ENCODE measurements around the gene SYNCRIP. TPM values are rescaled to one million over a fixed set of nuclear protein-coding genes. Genes with fewer than 3 reads are reported as not detected.
"Not testable (repeated sequence)": the region's sequence is repeated elsewhere in the genome, so short reads cannot be mapped to it uniquely, and the experiment has no call there.

Gene SYNCRIP
- total RNA-seq (2014; rRNA removed; shearing (Covaris generic)) = 54.3 and 69.6 TPM in 2 replicates

DNA sequence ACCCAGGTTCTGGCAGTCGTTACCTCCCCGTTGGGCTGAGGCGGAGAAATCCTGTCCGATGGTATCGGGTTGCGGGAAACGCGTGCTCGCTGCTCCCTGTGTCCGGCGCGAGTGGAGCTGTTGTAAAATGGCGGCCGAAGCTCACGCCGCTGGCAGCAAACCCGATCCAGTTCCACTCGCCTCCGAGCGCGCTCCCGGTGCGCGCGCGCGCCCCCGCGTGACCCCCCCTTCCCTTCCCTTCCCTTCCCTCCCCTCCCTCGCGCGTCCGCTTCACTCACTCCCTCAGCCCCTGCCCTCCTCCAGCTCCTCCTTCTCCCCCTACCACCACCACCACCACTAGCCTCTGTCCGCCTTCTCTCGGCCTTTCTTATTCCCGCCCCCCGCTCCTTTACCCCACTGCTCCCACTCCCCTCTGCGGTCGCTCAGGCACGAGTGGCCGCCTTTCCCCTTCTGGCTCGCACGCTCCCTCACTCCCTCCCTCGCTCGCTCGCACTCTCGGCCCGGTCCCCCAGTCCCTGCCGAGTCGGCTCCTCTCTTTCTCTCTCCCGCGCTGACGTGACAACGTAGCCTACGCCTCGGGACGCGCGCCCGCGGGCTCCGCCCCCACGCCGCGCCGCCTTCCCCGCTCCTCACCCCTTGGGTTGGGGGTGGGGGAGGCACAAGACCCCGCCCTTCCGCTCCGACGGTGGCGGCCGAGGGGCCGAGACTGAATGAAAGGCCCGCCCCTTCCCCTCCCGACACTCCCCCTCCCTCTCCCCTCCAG lies at the start of gene SYNCRIP:
Gene SYNCRIP, minus strand, starts transcription at position 113 of the 763 bp plus-strand sequence. CDS start 1,447 bp downstream, outside the sequence.
- peak; percentile 99 for DNase-seq (ENCODE audit: low spot score)
- in situ Hi-C loops (cut with HindIII; ENCODE audit: low sequenced_read_pairs) = no loop called here

DNA sequence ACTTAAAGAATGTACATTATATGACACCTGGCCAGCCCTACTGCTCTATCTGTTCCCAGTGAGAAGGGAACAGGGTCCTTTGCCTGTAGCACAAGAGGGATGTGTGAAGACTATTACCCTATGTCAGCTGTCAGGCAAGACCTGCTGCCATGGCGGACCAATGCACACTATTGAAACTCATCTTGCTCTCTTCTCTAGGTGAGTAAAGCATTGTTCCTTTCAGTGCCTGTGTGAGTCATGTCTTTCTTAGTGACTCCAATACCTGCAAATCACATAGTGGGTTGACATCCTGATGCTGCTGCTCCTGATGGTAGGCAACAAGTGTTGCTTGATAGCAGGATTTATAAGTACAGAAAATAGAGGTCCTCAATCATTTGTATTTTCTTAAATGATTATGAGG lies 48.8 kb upstream of the SYNCRIP start:
- no peak for DNase-seq (ENCODE audit: low spot score)
- in situ Hi-C loops (cut with HindIII; ENCODE audit: low sequenced_read_pairs) = no loop called here

DNA sequence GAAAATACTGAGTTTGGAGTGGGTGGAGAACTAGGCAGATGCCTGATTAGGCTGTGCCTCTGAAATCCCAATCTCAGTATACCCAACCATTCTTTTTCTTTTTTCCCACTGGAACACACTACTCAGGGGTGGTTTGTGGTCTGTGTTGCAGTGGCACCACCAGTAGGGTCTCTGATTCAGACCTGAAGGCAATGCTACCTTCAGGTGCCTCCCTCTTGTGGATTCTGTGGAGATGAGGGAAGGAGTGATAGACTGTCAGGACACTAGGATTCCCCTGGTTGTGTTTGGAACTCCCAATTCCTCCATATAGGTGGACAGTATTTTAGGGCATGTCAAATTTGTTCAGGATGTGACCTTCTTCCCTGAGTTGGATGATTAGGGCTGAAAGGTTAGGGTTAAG lies 47.4 kb upstream of the SYNCRIP start:
- DNase-seq (ENCODE audit: low spot score) = no peak
- in situ Hi-C loops (cut with HindIII; ENCODE audit: low sequenced_read_pairs) = no loop called here

DNA sequence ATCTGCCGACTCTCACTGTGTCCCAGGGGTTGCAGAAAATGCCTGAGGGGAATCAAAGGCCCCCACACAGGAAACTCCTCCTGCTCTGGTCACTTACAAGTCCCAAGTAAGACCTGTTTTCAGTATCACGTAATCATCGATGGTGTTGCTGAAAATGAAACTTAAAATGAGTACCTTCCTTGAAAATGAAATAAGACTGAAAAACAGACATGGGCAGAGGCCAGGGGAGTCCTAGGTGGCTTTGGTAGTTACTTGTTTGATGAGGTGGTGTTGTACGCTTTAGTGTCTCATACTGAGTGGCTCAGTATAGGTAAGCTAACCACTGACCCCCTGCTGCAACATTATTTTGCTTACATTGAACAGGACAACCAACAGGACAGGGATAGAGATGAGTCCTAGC lies 43.0 kb upstream of the SYNCRIP start:
- in situ Hi-C loops (cut with HindIII; ENCODE audit: low sequenced_read_pairs) = no loop called here
- DNase-seq (ENCODE audit: low spot score) = no peak

DNA sequence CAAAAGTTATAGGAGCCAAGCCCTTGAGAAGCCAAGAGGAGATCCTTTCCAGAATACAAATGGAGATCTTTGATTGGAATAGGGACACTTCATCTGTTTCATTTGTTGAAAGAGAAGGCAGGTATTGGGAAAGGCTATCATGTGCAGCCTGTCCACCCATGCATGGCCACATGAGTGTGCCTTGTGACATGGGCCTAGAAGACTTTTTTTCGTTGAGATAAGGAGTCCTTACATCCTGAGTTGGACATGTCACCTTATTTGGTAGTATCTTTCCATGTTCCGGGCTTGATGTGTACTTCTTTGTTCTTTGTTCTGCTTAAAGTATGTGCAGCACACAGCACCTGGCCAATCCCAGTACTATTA lies 42.1 kb upstream of the SYNCRIP start:
- DNase-seq (ENCODE audit: low spot score) = no peak
- in situ Hi-C loops (cut with HindIII; ENCODE audit: low sequenced_read_pairs) = no loop called here

DNA sequence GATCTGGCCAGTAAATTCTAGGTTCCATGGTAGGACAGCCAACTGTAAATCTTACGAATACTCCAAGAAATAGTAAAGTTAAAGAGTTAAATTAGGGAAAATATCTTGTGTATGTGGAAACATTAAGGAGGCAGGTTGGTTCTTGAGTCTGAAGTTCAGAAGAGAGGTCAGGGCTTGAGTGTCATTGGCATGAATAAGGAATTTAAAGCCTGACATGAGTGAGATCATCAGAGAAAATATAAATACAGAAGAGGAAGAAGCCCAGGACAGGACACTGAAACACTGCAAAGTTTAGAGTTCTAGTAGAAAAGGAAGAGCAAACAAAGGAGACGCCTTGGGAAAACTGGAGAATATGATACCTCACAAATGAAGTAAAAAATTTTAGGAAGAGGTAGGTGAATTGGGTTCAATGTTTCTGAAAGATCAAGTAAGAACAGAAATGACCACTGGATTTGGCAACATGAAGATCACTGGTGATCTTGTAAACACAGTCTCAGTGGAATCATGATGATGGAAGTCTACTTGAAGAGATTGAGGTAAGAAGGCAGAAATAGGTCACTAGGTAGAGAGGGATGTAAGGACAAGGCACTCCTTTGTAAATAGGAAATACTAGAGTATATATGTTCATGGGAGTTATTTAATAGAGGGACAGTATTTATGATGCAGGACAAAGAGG lies 41.6 kb upstream of the SYNCRIP start:
- in situ Hi-C loops (cut with HindIII; ENCODE audit: low sequenced_read_pairs) = no loop called here
- DNase-seq (ENCODE audit: low spot score) = no peak

DNA sequence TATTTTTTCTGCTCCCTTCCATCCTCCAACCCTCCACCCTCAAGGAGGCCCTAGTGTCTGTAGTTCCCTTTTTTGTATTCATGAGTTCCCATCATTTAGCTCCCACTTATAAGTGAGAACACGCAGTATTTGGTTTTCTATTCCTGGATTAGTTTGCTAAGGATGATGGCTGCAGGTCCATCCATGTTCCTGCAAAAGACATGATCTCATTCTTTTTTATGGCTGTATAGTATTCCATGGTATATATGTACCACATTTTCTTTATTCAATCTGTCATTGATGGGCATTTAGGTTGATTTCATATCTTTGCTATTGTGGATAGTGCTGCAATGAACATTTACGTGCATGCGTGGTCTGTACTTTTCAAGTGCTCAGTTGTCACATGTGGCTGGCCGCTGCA lies 39.2 kb upstream of the SYNCRIP start:
- in situ Hi-C loops (cut with HindIII; ENCODE audit: low sequenced_read_pairs); DNase-seq (ENCODE audit: low spot score): not testable (repeated sequence)

DNA sequence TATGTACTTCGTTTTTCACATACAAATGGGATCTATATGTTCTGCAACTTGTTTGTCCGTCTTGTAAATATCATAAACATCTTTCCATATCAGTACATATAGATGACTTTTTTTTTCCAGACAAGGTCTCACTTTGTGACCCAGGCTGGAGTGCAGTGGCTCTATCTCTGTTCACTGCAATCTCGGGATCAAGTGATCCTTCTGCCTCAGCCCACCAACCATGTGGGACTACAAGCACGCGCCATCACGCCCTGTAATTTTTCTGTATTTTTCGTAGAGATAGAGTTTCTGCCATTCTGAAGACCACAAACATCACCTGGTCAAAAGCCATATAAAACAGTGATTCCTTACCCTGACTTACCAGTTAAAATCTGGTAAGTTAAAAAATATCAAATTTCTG lies 37.7 kb upstream of the SYNCRIP start:
- in situ Hi-C loops (cut with HindIII; ENCODE audit: low sequenced_read_pairs) = no loop called here
- DNase-seq (ENCODE audit: low spot score) = no peak

DNA sequence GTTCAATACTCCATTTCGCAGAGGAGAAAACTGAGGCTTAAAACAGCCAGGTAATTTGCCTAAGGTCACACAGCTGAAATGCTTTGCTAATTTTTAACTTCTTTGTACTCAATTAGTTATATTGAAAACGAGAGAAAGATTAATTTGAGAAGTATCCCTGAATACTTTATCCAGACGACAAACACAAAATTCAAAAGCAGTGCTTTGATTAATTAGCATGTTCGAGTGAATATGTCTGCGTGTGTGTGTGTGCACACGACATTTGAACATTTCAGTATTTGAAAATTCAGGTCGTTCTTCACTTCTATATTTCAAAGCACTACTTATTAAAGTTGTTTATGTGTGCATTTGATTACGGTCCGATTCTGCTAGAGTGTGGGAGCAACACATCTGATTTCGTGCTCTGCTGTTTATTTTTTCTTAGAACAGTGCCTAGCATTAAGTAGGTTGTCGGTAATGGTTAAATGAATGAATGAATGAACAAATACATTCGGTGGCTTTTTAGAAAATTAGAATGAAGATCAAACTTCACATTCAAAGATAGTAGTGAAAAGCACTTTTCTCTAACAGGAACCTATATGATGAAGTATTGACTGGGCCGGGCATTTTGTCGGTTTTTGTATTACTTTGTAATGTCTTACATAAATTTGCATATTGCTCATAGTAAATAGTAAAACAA lies 36.9 kb upstream of the SYNCRIP start:
- in situ Hi-C loops (cut with HindIII; ENCODE audit: low sequenced_read_pairs) = no loop called here

DNA sequence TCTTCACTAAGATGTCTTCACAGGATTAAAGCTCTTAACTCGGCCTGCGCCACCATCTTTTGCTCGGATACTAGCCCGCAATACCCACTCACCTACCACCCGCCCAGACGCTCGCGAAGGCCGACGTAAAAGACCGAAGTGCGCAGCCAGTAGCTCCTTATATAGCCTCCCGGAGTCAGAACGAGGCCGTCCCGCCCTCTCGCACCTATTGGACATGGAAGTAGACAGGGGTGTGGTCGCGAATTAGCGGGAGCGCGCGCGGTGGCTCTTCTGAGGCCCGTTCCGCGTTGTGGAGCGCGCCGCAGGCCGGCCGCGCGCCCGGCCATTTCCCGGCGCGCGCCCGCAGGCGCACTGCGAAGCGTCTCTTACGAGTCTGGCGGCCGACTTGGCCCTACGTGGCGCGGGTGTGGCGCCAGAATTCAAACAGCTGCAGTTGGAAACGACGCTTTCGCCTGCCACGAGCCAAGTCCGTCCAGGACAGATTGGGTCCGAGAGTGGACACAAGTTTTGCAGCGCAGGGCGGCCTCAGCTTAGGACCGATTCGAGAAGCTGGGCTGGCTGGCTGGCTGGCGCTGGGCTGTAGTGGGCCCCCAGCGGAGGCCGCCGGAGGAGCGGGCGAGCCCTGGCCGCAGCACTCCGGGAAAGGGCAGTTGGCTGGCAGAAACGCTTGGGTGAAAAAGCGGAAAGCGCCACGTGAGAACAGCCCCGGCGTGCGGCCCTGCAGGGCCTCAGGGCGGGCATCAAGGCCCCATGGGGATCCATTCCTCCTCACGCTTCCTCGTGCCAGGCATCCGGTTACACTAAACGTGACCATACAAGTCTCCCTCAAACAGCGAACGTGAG lies 36.1 kb upstream of the SYNCRIP start:
- in situ Hi-C loops (cut with HindIII; ENCODE audit: low sequenced_read_pairs) = no loop called here
- peak; percentile 100 for DNase-seq (ENCODE audit: low spot score)

More for the DNA sequence above, 36.9 kb upstream of the SYNCRIP start:
- DNase-seq (ENCODE audit: low spot score) = no peak

DNA sequence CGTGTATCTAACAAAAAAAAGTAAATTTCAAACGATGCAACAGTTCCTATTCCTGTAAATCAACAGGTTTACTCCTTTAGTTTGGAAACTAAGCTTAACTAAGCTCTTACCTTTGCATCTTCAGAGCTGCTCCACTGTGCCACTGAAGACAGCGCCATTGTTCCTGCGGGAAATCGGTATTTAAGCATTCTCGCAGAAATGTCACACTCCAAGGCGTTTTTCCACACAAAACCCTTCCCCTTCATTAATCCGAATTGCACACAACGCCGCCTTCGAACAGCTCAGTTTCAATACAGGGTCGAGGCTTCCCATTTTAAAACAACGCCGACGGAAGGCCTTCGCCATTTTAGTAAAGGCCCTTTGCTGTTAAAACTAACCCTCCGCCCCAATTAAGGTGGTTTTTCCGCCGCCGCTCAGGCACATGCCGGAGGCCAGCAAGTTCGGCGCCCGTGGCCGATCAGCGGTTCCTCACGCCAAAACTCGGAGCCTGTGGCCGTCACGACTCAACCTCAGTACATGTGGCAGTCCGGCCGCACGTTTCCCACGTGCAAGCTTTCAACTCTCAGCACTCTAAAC lies 35.4 kb upstream of the SYNCRIP start:
- in situ Hi-C loops (cut with HindIII; ENCODE audit: low sequenced_read_pairs) = no loop called here

DNA sequence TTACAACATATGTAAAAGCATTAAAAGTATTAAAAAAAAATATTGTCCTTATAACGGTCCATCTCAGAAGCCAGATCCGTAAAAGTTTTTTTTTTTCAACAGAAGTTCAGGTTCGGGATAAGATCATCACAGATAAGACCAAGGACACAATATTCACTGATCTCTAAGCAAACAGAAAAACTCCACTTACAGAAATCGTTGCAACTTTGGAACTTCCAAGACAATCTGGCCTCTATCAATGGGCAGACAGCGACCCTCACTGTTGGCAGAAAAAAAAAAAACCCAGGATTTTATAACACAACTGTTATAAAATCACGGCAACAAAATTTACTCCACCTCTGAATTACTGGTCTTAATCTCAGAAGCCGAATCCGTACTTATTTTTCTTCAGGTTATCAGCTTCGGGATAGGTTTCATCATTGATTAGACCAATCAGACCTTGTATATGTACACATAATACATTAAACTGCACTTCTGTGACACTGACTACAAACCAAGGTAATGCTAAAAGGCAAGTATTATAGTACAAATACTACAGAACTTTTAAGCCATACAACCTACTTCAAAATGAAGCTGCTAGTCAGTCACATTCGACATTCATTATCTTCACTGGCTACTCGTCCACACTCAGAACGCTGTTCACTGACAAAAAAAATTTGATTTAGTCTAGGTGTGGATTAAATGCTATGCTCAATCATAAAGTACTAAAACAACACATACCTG lies 34.7 kb upstream of the SYNCRIP start:
- in situ Hi-C loops (cut with HindIII; ENCODE audit: low sequenced_read_pairs) = no loop called here
- peak; percentile 47 for DNase-seq (ENCODE audit: low spot score)

More for the DNA sequence above, 35.4 kb upstream of the SYNCRIP start:
- no peak for DNase-seq (ENCODE audit: low spot score)

DNA sequence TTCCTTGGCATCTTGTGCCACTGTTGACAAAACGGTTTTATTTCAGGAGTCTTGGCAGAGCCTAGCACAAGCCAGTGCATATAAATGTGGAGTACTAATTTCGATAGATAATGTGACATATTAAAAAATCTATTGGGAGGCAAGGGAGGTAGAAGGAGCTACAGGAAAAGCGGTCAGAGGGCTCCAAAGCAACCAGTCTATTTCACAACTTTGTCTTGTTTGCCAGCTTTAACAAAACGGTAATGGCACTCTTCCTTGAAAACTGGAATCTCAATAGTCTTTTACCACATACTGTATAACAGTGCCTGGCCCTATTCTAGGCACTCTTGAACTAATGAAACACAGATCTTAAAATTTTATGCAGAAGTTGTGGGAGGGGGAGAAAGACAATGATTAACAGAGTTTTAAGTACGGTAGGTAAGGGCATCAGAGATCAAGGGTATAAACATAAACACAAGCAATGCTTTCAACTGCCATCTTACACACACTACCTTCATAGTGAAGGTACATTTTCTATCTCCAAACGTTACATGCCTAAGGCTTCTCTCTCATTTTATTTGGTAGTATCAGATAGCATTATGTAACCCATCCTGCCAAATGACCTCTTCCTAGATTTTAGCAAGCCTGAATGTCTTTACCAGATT lies 33.5 kb upstream of the SYNCRIP start:
- DNase-seq (ENCODE audit: low spot score) = peak; percentile 38
- in situ Hi-C loops (cut with HindIII; ENCODE audit: low sequenced_read_pairs) = no loop called here

DNA sequence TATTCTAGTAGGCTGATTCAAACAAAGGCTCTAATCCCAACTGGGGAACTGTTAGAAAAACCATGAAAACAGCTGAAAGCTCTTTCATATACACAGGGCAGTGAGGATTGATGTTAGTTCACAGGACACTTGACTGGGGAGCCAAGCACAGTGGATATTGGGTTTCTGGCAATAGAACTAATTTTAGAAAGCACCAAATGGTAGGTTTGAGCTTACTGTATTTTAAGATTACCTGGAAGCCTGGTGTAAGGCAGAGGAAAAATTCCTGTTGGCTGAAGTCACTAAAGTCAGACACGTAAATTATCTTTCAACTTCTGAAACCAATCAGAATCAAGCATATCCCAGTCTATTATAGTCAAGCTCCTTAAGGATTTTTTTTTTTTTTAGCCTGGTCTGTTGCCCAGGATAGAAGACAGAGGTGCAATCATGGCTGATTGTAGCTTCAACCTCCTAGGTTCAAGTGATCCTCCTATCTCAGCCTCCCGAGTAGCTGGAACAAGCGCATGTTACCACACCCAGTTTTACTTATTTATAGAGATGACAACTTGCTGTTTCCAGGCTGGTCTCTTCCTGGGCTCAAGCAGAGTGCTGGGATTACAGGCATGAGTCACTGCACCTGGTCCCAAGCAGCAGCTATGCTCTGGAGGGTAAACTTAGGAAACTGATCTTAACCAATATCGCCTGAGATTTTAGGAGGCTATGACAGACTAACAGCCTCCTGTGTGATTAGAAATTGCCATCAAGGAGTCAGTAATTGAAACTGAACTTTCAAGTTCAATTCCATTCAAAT lies 32.5 kb upstream of the SYNCRIP start:
- in situ Hi-C loops (cut with HindIII; ENCODE audit: low sequenced_read_pairs) = no loop called here
- DNase-seq (ENCODE audit: low spot score) = peak; percentile 27

DNA sequence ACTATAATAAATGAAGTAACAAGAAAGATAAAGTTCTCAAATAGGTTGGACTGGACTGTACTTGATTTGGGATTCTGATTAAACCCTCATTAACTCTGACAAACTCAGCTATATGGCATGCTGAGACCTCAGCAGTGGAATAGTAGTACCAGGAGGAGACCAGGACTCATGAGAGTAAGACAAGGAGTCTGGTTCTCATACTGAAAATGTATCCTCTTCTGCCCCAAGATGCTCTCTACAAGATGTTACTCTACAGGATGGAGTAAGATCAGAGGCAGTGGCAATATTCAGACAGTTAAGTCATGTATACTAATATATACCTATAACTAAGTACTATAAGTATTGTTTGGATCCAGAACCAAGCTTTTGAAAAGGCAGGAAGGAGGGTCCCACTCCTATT lies 31.9 kb upstream of the SYNCRIP start:
- in situ Hi-C loops (cut with HindIII; ENCODE audit: low sequenced_read_pairs) = no loop called here
- DNase-seq (ENCODE audit: low spot score) = peak; percentile 14

DNA sequence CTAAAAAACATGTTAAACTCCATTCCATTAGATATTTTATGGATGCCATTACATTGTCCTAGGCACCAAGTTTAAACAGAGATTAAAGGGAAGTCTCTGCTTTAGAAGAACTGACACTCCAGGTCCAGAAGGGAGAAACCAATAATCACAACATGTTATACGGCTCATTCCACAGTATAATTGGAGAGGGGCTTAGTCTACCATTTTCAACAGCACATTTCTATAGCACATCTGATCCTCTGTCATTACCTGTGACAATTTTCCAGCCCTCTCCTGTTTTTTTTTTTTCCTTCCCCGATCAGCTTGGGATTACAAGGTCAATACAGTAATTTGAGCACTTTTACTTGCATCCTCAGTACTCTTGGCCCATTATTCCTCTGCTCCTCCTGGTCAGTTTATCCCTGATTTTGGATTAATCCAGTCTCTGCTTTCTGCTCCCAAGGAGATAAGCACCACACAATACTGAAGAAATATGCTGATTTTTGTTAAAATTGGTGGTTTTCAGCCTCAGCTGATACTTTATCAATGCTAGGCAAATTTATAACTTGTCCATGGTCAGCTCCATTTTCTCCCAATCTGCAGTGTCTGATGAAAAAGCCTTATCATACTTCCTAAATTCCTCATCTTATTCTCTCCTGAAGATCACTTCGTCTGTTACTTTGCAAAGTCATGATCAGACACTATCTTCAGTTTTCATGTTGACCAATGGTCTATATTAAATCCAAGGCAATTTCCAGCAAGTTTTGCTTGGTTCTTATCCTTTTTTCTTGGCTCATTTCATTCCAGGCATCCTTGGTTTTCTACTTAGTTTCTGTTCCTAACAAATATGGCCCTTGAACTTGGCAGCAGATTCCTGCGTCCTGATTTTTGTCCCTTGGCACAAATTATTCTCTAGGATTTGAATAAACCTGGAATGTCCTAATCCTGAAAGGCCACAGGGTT lies 30.8 kb upstream of the SYNCRIP start:
- in situ Hi-C loops (cut with HindIII; ENCODE audit: low sequenced_read_pairs) = no loop called here

More for the DNA sequence above, 30.8 kb upstream of the SYNCRIP start:
- DNase-seq (ENCODE audit: low spot score) = no peak
